Dendritic cell treated with granulocyte-macrophage colony-stimulating factor and Interleukin-4, amounts not matched to agents 40 ng/mL and 50 ng/mL, for 4 days (primary cell): Measurements from ENCODE around the gene AADACL2.

Source experiments
- H3K27ac Mint-ChIP-seq: one replicate; pipeline ENCODE4 v1.8.0; 2022; ENCODE audit warnings: mild to moderate bottlenecking, mixed read lengths
- H3K27me3 Mint-ChIP-seq: one replicate; pipeline ENCODE4 v1.8.0; 2022; ENCODE audit warnings: mild to moderate bottlenecking, mixed read lengths
- H3K36me3 Mint-ChIP-seq: one replicate; pipeline ENCODE4 v1.8.0; 2022; ENCODE audit warnings: low read depth, mixed read lengths
- H3K4me1 Mint-ChIP-seq: one replicate; pipeline ENCODE4 v1.8.0; 2022; ENCODE audit warnings: low read depth, mixed read lengths
- H3K4me3 Mint-ChIP-seq: one replicate; pipeline ENCODE4 v1.8.0; 2022; ENCODE audit warnings: mild to moderate bottlenecking, moderate library complexity, mixed read lengths
- H3K9me3 Mint-ChIP-seq: one replicate; pipeline ENCODE4 v1.8.0; 2022; ENCODE audit warnings: mixed read lengths
- intact Hi-C: fragments of 100-400 bp; cut with micrococcal nuclease; formaldehyde crosslinking; loops from one replicate; pipeline ENCODE4 v1.15.0; 2022

Gene AADACL2, protein sequence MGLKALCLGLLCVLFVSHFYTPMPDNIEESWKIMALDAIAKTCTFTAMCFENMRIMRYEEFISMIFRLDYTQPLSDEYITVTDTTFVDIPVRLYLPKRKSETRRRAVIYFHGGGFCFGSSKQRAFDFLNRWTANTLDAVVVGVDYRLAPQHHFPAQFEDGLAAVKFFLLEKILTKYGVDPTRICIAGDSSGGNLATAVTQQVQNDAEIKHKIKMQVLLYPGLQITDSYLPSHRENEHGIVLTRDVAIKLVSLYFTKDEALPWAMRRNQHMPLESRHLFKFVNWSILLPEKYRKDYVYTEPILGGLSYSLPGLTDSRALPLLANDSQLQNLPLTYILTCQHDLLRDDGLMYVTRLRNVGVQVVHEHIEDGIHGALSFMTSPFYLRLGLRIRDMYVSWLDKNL

DNA sequence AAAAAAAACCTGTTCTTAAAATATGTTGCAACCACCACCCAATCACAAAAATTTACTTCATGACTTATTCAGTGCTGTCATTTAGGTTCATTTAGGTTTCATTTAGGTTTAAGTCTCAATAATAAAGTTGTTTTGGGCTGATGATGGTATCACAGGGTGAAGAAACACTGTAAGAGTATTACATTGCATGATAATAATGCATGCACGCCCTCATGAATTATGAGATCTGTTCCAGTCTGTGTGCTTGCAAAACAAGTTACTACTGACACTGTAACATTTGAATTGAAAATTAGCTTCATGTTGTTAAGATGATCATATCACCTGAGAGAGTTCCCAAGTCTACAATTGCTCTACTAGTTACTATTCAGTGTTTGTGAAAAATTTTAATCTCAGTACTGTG, at the start of gene AADACL2:
AADACL2 (plus strand) TSS at position 315 of the 400 bp plus-strand sequence. CDS start 109 bp downstream, outside the sequence.
- H3K36me3 Mint-ChIP-seq = no peaks in the 10 kb centered on the region

DNA sequence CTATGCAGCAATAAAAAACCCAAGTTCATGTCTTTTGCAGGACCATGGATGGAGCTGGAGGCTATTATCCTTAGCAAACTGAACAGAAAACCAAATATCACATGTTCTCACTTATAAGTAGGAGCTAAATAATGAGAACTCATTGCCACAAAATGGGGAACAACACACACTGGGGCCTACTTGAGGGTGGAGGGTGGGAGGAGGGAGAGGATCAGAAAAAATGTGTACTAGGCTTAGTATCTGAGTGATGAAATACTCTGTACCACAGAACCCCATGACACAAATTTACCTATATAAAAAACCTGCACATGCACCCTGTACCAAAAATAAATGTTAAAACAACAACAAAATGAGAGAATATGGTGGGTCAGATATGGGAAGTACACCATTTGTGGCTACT, 49.6 kb upstream of the AADACL2 start:
- H3K27ac Mint-ChIP-seq = no peak overlapping the region
- H3K4me3 Mint-ChIP-seq = no peak overlapping the region
- no peaks in the 10 kb centered on the region for H3K4me1 Mint-ChIP-seq
- H3K36me3 Mint-ChIP-seq = no peaks in the 10 kb centered on the region
- peaks cover 25% of the 10 kb centered on the region for H3K9me3 Mint-ChIP-seq
- no peaks in the 10 kb centered on the region for H3K27me3 Mint-ChIP-seq
- intact Hi-C loops = no loop called here

More for the DNA sequence above, at the start of gene AADACL2:
- Mint-ChIP-seq H3K27me3 (no peaks in the 10 kb centered on the region), H3K4me1 (no peaks in the 10 kb centered on the region), H3K9me3 (peaks cover 24% of the 10 kb centered on the region), H3K4me3 (no peak within 1 kb of the TSS), H3K27ac (no peak within 1 kb of the TSS)
- intact Hi-C loops = no loop called here

DNA sequence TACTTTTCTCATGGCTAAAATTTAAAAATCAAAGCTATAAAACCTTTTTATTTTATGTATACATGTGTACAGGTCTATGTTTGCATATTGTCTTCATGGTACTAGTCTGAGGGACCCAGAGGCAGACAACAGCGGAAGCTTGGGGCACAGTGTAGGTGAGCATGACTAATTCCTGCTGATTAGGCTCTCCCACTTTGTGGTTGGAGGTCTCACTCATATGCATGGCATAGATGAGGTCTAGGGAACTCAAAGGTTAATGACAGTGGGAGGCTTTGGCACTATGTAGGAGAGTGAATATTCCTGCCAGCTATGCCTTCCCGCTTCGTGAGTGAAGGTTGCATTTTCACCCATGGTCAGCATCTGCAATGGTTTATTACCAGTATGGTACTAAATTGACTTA, 47.5 kb upstream of the AADACL2 start:
- Mint-ChIP-seq H3K27ac (no peak overlapping the region), H3K9me3 (peaks cover 18% of the 10 kb centered on the region), H3K4me1 (no peaks in the 10 kb centered on the region), H3K36me3 (no peaks in the 10 kb centered on the region), H3K4me3 (no peak overlapping the region), H3K27me3 (no peaks in the 10 kb centered on the region)
- intact Hi-C loops = no loop called here

DNA sequence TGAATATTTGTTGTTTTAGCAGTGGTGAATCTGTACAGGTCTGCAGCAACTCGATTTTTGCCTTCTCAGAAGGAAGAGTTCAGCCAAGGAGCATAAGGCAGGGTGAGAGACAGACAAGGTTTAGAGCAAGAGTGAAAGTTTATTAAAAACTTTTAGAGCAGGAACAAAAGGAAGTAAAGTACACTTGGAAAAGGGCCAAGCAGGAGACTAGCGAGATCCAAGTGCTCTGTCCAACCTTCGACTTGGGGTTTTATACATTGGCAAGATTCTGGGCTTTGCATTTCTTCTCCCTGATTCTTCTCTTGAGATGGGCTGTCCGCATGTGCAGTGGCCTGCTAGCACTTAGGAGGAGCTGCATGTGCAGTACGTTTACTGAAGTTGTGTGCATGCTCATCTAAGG, 46.7 kb upstream of the AADACL2 start:
- no peaks in the 10 kb centered on the region for H3K27me3 Mint-ChIP-seq
- intact Hi-C loops = no loop called here

DNA sequence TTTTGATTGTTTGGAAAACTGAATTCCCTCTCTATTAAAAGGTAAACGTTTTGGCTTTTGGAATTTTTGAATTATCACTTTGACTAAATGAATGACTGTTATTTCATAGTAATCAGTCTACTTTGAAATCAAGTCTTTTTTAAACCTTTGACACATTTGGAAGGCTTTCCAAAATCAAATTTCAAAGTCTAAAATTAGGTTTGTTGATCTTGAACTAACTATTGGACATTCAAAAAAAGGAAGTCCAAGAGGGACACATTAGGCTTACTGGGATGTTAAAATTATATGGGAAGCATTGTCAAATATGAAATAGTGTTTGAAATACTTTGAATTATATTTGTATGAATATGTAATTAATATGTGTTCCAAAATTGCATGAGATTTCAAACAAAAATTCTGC, 45.2 kb upstream of the AADACL2 start:
- H3K36me3 Mint-ChIP-seq = no peaks in the 10 kb centered on the region
- intact Hi-C loops = no loop called here
- H3K4me3 Mint-ChIP-seq = no peak overlapping the region
- H3K9me3 Mint-ChIP-seq = peaks cover 3% of the 10 kb centered on the region
- no peaks in the 10 kb centered on the region for H3K27me3 Mint-ChIP-seq
- no peak overlapping the region for H3K27ac Mint-ChIP-seq
- H3K4me1 Mint-ChIP-seq = no peaks in the 10 kb centered on the region

More for the DNA sequence above, 46.7 kb upstream of the AADACL2 start:
- Mint-ChIP-seq H3K4me1 (no peaks in the 10 kb centered on the region), H3K9me3 (peaks cover 10% of the 10 kb centered on the region), H3K27ac (no peak overlapping the region), H3K36me3 (no peaks in the 10 kb centered on the region), H3K4me3 (no peak overlapping the region)

DNA sequence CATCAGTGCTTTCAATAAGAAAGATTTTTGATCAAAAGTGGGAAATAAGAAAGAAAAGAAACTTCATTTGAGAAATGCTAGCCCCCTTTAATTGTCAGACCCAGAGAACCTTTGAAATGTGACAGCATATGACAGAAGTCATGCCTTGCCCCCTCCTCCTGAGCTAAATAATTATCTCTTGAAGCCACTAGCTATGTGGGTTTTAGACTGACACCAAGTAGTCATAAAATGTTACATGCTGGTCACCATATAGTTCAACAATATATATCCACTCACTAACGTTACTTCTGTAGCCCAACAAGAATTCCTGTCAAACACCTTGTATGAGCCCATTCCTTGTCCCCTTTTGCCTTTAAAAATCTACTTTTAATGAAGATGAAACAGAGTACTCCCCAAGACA, 43.1 kb upstream of the AADACL2 start:
- H3K9me3 Mint-ChIP-seq = no peaks in the 10 kb centered on the region
- no peaks in the 10 kb centered on the region for H3K27me3 Mint-ChIP-seq
- no peaks in the 10 kb centered on the region for H3K4me1 Mint-ChIP-seq
- H3K27ac Mint-ChIP-seq = no peak overlapping the region
- intact Hi-C loops = no loop called here
- no peaks in the 10 kb centered on the region for H3K36me3 Mint-ChIP-seq
- no peak overlapping the region for H3K4me3 Mint-ChIP-seq

DNA sequence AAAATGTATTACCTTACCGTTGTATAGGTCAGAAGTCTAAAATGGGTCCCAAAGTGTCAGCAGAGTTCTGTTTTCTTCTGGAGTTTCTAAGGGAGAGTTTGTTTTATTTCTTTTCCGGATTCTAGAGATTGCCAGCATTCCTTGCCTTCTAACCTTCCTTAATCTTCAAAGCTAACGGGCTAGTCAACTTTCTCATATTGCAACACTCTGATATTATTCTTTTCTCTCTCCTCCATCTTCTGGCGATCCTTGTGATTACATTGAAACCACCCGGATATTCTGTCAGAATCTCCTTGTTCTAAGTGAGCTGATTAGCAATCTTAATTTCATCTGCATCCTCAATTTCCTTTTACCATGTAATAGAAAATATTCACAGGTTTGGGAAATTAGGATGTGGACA, 36.2 kb upstream of the AADACL2 start:
- Mint-ChIP-seq H3K4me1 (no peaks in the 10 kb centered on the region), H3K4me3 (no peak overlapping the region), H3K27me3 (no peaks in the 10 kb centered on the region), H3K27ac (no peak overlapping the region), H3K36me3 (no peaks in the 10 kb centered on the region), H3K9me3 (peaks cover 13% of the 10 kb centered on the region)
- intact Hi-C loops = no loop called here

DNA sequence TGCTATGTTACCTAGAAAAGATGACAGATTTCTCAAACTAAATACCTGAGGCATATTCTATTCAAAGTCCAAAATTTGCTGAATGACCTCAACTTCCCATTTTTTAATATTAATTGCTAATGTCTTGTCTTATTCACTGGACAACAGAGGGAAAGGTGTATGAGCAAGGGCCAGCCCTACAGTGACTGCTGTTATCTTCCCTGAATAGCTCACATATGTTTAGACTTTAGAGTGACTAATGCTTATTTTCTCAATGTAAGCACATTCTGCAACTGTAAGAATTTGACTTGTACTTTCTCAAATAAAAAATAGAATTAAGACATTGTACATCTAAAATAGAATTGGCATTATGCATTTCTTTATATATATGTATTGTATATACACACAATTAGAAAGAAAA, 26.5 kb upstream of the AADACL2 start:
- Mint-ChIP-seq H3K4me1 (no peaks in the 10 kb centered on the region), H3K9me3 (peaks cover 23% of the 10 kb centered on the region), H3K27ac (no peak overlapping the region), H3K4me3 (no peak overlapping the region), H3K27me3 (no peaks in the 10 kb centered on the region), H3K36me3 (no peaks in the 10 kb centered on the region)
- intact Hi-C loops = no loop called here

DNA sequence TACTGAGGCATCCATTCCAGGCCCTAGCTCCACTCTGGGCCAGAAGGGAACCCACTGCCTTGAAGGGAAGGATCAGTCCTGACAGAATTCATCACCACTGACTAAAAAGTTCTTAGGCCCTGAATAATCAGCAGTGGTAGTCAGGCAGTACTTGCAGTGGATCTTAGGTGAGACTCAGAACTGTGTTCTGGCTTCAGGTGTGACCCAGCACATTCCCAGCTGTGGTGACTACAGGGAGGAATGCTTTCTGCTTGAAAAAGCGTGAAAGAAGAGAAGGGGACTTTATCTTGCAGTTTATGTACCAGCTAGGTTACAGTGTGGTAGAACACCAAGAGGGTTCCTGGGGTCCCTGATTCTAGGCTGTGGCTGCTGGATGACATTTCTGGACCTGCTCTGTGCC, 24.9 kb upstream of the AADACL2 start:
- Mint-ChIP-seq H3K36me3 (no peaks in the 10 kb centered on the region), H3K4me3 (no peak overlapping the region), H3K27ac (no peak overlapping the region), H3K4me1 (no peaks in the 10 kb centered on the region), H3K9me3 (peaks cover 34% of the 10 kb centered on the region), H3K27me3 (no peaks in the 10 kb centered on the region)
- intact Hi-C loops = no loop called here

DNA sequence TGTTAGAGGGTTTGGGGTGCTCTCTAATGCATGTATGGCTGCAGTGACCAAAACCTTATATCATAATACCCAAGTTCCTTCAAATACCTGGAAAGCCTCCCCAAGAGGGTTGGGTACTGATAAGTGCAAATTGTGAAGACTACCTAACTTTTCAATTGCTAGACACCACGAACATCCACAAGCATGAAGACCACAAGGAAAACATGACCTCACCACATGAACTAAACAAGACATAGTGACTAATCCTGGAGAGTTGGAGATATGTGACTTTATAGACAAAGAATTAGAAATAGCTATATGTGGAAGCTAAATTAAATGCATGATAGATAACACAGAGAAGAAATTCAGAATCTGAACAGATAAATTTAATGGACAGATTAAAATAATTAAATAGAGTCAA, 23.9 kb upstream of the AADACL2 start:
- H3K4me1 Mint-ChIP-seq = no peaks in the 10 kb centered on the region
- intact Hi-C loops = no loop called here
- H3K27me3 Mint-ChIP-seq = no peaks in the 10 kb centered on the region
- peaks cover 36% of the 10 kb centered on the region for H3K9me3 Mint-ChIP-seq
- H3K27ac Mint-ChIP-seq = no peak overlapping the region
- no peaks in the 10 kb centered on the region for H3K36me3 Mint-ChIP-seq
- H3K4me3 Mint-ChIP-seq = no peak overlapping the region

DNA sequence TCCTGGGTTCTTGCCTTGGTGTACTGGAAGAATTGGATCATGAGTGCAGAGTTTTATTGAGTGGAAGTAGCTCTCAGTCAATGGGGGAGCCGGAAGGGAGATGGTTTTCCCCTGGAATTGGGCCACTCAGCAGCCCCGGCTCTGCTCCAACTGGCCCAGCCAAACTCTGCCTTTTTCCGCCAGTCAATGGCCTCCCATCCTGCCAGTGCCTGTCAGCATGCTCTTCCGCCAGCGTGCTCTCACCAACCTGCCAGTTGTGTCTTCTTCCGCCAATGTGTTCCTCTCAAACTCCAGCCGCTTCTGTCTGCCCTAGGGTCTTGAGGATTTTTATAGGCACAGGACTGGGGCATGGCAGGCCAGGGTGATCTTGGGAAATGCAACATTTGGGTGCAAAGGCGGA, 12.4 kb upstream of the AADACL2 start:
- no peaks in the 10 kb centered on the region for H3K4me1 Mint-ChIP-seq
- no peaks in the 10 kb centered on the region for H3K36me3 Mint-ChIP-seq
- H3K27ac Mint-ChIP-seq = no peak overlapping the region
- no peak overlapping the region for H3K4me3 Mint-ChIP-seq
- intact Hi-C loops = no loop called here
- H3K9me3 Mint-ChIP-seq = peaks cover 36% of the 10 kb centered on the region
- no peaks in the 10 kb centered on the region for H3K27me3 Mint-ChIP-seq

DNA sequence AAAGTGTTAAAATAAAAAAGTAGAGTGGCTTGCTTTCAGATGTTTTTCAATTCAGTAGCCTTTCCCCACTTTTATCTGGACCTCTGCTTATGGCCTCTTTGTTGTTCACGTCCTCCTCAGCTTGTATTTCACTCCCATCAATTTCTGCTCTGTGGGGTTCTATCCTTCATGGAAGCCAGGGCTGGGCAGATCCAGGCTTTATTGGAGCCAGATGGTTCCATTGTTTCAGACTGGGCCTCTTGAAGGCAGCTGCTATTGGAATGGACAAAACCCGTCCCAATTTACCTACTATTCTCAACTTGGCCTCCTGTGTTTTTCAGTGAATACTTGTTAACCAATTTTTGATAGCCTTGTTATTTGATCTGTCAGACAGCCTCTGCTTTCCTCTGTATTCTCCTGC, 10.9 kb upstream of the AADACL2 start:
- Mint-ChIP-seq H3K27me3 (no peaks in the 10 kb centered on the region), H3K9me3 (peaks cover 52% of the 10 kb centered on the region), H3K4me1 (no peaks in the 10 kb centered on the region), H3K36me3 (no peaks in the 10 kb centered on the region), H3K4me3 (no peak overlapping the region), H3K27ac (no peak overlapping the region)
- intact Hi-C loops = no loop called here

DNA sequence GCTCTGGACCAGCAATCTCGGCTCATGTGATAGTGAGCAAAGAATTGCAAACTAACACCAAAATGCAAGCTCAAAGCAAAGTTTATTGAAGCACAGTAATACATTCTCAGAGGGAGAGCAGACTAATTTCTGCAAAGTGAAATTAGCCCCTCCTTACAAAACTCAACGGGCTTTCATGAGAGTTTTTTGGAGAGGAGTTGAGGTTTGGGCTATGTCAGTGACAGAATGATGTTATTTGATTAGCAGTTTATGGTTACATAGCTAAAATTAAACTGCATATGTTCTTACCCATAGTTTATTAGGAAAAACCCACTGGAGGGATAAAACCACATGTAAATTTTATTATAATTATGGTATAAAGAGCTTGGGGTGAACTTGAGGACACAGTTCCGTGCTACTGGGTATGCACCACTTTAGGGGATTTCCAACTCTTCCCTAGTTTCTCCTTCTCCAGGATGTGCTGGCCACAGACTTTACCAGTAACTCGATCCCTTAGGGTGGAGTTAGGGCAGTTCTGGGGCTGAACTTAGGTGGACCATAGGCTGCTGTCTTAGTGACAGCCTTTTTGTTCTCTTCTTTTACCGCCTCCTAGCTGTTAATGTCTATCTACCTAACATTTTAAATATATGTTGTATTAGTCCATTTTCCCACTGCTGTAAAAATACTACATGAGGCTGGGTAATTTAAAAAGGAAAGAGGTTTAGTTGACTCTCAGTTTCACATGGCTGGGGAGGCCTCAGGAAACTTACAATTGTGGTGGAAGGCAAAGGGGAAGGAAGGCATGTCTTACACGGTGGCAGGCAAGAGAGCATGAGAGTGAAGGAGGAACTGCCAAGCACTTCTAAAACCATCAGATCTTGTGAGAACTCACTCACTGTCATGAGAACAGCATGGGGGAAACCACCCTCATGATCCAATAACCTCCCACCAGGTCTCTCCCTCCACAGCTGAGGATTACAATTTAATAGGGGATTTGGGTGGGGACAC, 8.9 kb upstream of the AADACL2 start:
- no peaks in the 10 kb centered on the region for H3K4me1 Mint-ChIP-seq
- no peak overlapping the region for H3K27ac Mint-ChIP-seq
- H3K4me3 Mint-ChIP-seq = no peak overlapping the region
- H3K27me3 Mint-ChIP-seq = no peaks in the 10 kb centered on the region
- intact Hi-C loops = no loop called here
- no peaks in the 10 kb centered on the region for H3K36me3 Mint-ChIP-seq
- peaks cover 55% of the 10 kb centered on the region for H3K9me3 Mint-ChIP-seq

DNA sequence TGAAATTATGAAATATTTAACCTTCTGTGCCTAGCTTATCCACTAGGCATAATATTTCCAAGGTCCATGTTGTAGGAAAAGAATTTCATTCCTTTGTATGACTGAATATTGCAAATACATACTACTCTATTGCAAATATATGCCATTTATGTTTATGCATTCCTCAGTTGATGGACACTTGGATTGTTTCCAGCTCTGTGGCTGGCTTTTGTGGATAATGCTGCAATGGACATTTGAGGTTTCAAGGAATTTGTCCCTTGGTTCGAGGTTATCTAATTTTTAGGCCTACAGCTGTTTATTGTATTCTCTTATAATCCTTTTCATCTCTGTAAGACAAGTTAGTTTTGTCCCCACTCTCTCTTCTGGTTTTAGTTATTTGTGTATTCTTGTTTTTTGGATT, 7.7 kb upstream of the AADACL2 start:
- no peaks in the 10 kb centered on the region for H3K27me3 Mint-ChIP-seq
- no peak overlapping the region for H3K4me3 Mint-ChIP-seq
- peaks cover 62% of the 10 kb centered on the region for H3K9me3 Mint-ChIP-seq
- intact Hi-C loops = no loop called here
- H3K36me3 Mint-ChIP-seq = no peaks in the 10 kb centered on the region
- H3K27ac Mint-ChIP-seq = no peak overlapping the region
- no peaks in the 10 kb centered on the region for H3K4me1 Mint-ChIP-seq
